Stromal cell of bone marrow (primary cell): ENCODE data around the gene IGSF23.
"Not testable (repeated sequence)": the region's sequence is repeated elsewhere in the genome, so short reads cannot be mapped to it uniquely, and the experiment has no call there.

ENCODE experiments used
- DNase-seq: peaks from one replicate; pipeline ENCODE4 v3.0.0-alpha.2; 2012; ENCODE audit warnings: low read depth

Gene IGSF23

GRCh38 chr19:44666852-44667556 is 53.6 kb downstream of the IGSF23 start:
- no peak for DNase-seq

GRCh38 chr19:44668985-44669764 is 55.8 kb downstream of the IGSF23 start:
- DNase-seq, result no peak

- DNase-seq, result not testable (repeated sequence)
These were observed 56.7 kb downstream of the IGSF23 start for GRCh38 chr19:44670027-44670426.

- DNase-seq, result no peak
These were observed 58.0 kb downstream of the IGSF23 start, which contains the start of gene CEACAM19 for GRCh38 chr19:44671400-44671799. TSS of gene CEACAM19 (plus strand) at chr19:44671482. CDS start at chr19:44671932, 450 bp downstream.

- no peak for DNase-seq
These were observed 58.9 kb downstream of the IGSF23 start for GRCh38 chr19:44672226-44672625.

- DNase-seq, result no peak
These were observed 60.1 kb downstream of the IGSF23 start for GRCh38 chr19:44673510-44673909.

- DNase-seq, result no peak
These were observed 62.2 kb downstream of the IGSF23 start for GRCh38 chr19:44675521-44675920.

GRCh38 chr19:44677019-44677811 is 63.9 kb downstream of the IGSF23 start:
- no peak for DNase-seq

GRCh38 chr19:44680536-44680935 is 67.2 kb downstream of the IGSF23 start:
- no peak for DNase-seq

GRCh38 chr19:44681992-44682790 is 68.8 kb downstream of the IGSF23 start:
- no peak for DNase-seq

- DNase-seq, result no peak
These were observed 69.4 kb downstream of the IGSF23 start for GRCh38 chr19:44682807-44683206.

GRCh38 chr19:44683434-44684210 is 70.3 kb downstream of the IGSF23 start:
- DNase-seq, result no peak

- DNase-seq, result not testable (repeated sequence)
These were observed 71.0 kb downstream of the IGSF23 start for GRCh38 chr19:44684396-44684795.

- DNase-seq, result peak; percentile 77
These were observed 71.8 kb downstream of the IGSF23 start for GRCh38 chr19:44684892-44685863.

GRCh38 chr19:44685877-44686276 is 72.5 kb downstream of the IGSF23 start:
- no peak for DNase-seq
